CD4-positive, CD25-positive, alpha-beta regulatory T cell (primary cell): ENCODE results near the gene EBF3. TPM values are rescaled to one million over a fixed set of nuclear protein-coding genes. Genes with fewer than 3 reads are reported as not detected.
A peak's percentile ranks its signal among the peaks of the same experiment; 100 is the strongest.

Source experiments
- ATAC-seq, 2 donors: fragments of 150-1000 bp; cut with Tn5 transposase; one replicate each; pipeline ENCODE4 v1.10.0; 2021; ENCODE audit warnings: low read depth in 2 of 2, moderate number of reproducible peaks in 2 of 2, moderate library complexity in 1 of 2
- DNase-seq, 3 donors: peaks; one replicate each; pipeline versions ENCODE4 v3.0.0 to v3.0.0-alpha.2; 2012 to 2022; ENCODE audit warnings: mixed read lengths in 1 of 3
- H3K27ac ChIP-seq: one replicate; pipeline ENCODE4 v1.7.0; 2013; ENCODE audit warnings: mild to moderate bottlenecking, low read length; ENCODE audit not compliant: insufficient read depth, poor library complexity, severe bottlenecking
- H3K27me3 ChIP-seq: one replicate; pipeline ENCODE4 v1.7.0; 2013; ENCODE audit warnings: low read length; ENCODE audit not compliant: control insufficient read depth, insufficient read depth
- H3K36me3 ChIP-seq: one replicate; pipeline ENCODE4 v1.7.0; 2013; ENCODE audit warnings: mild to moderate bottlenecking, low read length, moderate library complexity; ENCODE audit not compliant: control insufficient read depth, insufficient read depth
- H3K4me1 ChIP-seq: 2 replicates; pipeline ENCODE4 v1.7.0; 2013; ENCODE audit warnings: mild to moderate bottlenecking, low read length; ENCODE audit not compliant: insufficient read depth, control insufficient read depth, poor library complexity, severe bottlenecking
- H3K4me3 ChIP-seq: one replicate; pipeline ENCODE4 v1.7.0; 2013; ENCODE audit warnings: low read depth, mild to moderate bottlenecking, low read length, moderate library complexity
- H3K9me3 ChIP-seq, 2 experiments: 1 replicate in 1 of 2; 2 replicates in 1 of 2; pipeline ENCODE4 v1.7.0; 2013; ENCODE audit warnings: low read length in 2 of 2, mild to moderate bottlenecking in 1 of 2, moderate library complexity in 1 of 2; ENCODE audit not compliant: control insufficient read depth in 2 of 2
- H3K27ac Mint-ChIP-seq, 3 donors: one replicate each; pipeline ENCODE4 v1.8.0; 2020 to 2022; ENCODE audit warnings: mild to moderate bottlenecking in 3 of 3, mixed read lengths in 3 of 3, moderate library complexity in 2 of 3
- H3K27me3 Mint-ChIP-seq: one replicate; pipeline ENCODE4 v1.8.0; 2022; ENCODE audit warnings: mild to moderate bottlenecking, mixed read lengths
- H3K36me3 Mint-ChIP-seq: one replicate; pipeline ENCODE4 v1.8.0; 2020; ENCODE audit warnings: mixed read lengths
- H3K4me1 Mint-ChIP-seq, 4 donors: one replicate each; pipeline ENCODE4 v1.8.0; 2020 to 2022; ENCODE audit warnings: mixed read lengths in 4 of 4, mild to moderate bottlenecking in 1 of 4
- H3K4me3 Mint-ChIP-seq, 4 donors: one replicate each; pipeline ENCODE4 v1.8.0; 2020 to 2022; ENCODE audit warnings: mild to moderate bottlenecking in 4 of 4, mixed read lengths in 4 of 4, moderate library complexity in 3 of 4
- H3K9me3 Mint-ChIP-seq, 7 donors: one replicate each; pipeline ENCODE4 v1.8.0; 2020 to 2022; ENCODE audit warnings: mixed read lengths in 7 of 7, mild to moderate bottlenecking in 3 of 7, moderate library complexity in 2 of 7
- polyA plus RNA-seq, 4 donors: library from polyadenylated mRNA; unstranded; fragments of 300-500 nt; fragmentation: Illumina TruSeq; gene quantifications; one replicate each; pipeline ENCODE4 v1.2.3, GENCODE V29; 2021
- total RNA-seq: library from RNA; stranded (reverse); gene quantifications from one replicate; pipeline ENCODE4 v1.2.3, GENCODE V29; 2022

The EBF3 gene
- total and polyA plus RNA-seq, 5 donors from 2014 or later, result not detected

- Mint-ChIP-seq H3K36me3 (no peaks in the 10 kb centered on the region), H3K27me3 (no peaks in the 10 kb centered on the region), H3K9me3 (peaks cover 0 to 33% (median 8%) of the 10 kb centered on the region in 7 donors), H3K27ac (peak overlapping the region in 1 of 3 donors; percentile 20), H3K4me1 (no peaks in the 10 kb centered on the region), H3K4me3 (no peak overlapping the region)
- DNase-seq (no peak), ATAC-seq (no peak)
- Histone ChIP-seq H3K27ac (no peak overlapping the region), H3K4me1 (no peaks in the 10 kb centered on the region), H3K9me3 (no peaks in the 10 kb centered on the region), H3K27me3 (no peaks in the 10 kb centered on the region), H3K4me3 (no peak overlapping the region), H3K36me3 (no peaks in the 10 kb centered on the region)
These were observed 173.2 kb downstream of the EBF3 start for GRCh38 chr10:129790715-129791446.

DNA sequence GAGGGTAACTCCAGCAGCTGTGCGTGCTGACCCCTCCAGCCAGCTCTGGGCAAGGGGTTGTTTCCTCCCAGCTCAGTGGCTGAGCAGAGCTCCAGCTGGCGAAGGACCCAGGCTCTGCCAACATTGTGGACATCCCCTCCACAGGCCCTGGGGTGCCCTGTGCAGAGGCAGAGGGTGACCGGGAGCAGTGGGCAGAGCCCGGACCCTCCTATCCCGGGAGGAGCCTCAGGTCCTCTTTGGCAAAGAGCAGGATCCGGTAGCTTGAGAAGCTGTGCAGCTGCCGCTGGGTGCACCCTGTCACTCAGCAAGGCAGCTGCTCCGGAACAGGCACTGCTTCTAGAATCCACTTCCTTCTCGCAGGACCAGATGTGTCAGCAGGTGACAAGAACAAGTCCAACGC, 175.9 kb downstream of the EBF3 start:
- Histone ChIP-seq H3K36me3 (no peaks in the 10 kb centered on the region), H3K27me3 (no peaks in the 10 kb centered on the region), H3K4me1 (no peaks in the 10 kb centered on the region), H3K27ac (no peak overlapping the region), H3K4me3 (no peak overlapping the region), H3K9me3 (no peaks in the 10 kb centered on the region)
- Mint-ChIP-seq H3K27ac (no peak overlapping the region), H3K4me3 (no peak overlapping the region), H3K9me3 (peaks cover 0 to 26% (median 8%) of the 10 kb centered on the region in 7 donors), H3K36me3 (no peaks in the 10 kb centered on the region), H3K4me1 (no peaks in the 10 kb centered on the region), H3K27me3 (no peaks in the 10 kb centered on the region)
- DNase-seq (no peak), ATAC-seq (no peak)

DNA sequence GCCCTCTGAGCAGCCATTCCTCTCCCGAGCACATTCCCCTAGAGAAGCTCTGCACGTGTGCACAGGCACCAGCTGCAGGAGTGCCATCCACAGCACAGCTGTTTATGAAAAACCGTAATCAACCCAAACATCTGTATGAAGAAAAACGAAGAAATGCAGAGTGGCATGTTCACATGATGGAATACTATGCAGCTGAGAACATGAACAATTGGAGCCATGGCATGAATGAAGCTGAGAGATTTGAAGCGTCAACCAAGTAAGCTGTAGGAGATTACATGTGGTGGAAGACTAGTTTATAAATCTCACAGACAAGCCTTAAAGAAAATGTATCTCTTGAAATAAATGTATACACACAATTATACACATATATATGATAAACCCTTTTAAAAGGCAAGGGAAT, 176.5 kb downstream of the EBF3 start:
- Histone ChIP-seq H3K4me1 (no peaks in the 10 kb centered on the region), H3K27ac (no peak overlapping the region), H3K27me3 (no peaks in the 10 kb centered on the region), H3K36me3 (no peaks in the 10 kb centered on the region), H3K4me3 (no peak overlapping the region), H3K9me3 (no peaks in the 10 kb centered on the region)
- DNase-seq, result no peak
- no peak overlapping the region for H3K4me3 Mint-ChIP-seq
- peaks cover 0 to 25% (median 6%) of the 10 kb centered on the region in 7 donors for H3K9me3 Mint-ChIP-seq
- H3K27ac Mint-ChIP-seq, result peak overlapping the region in 1 of 3 donors; percentile 45
- H3K27me3 Mint-ChIP-seq, result no peaks in the 10 kb centered on the region
- H3K36me3 Mint-ChIP-seq, result no peaks in the 10 kb centered on the region
- H3K4me1 Mint-ChIP-seq, result no peaks in the 10 kb centered on the region
- ATAC-seq, result no peak

- Histone ChIP-seq H3K4me3 (no peak overlapping the region), H3K27ac (no peak overlapping the region), H3K9me3 (no peaks in the 10 kb centered on the region), H3K27me3 (no peaks in the 10 kb centered on the region), H3K4me1 (no peaks in the 10 kb centered on the region), H3K36me3 (no peaks in the 10 kb centered on the region)
- H3K36me3 Mint-ChIP-seq, result no peaks in the 10 kb centered on the region
- DNase-seq (no peak), ATAC-seq (no peak)
- no peak overlapping the region for H3K4me3 Mint-ChIP-seq
- no peaks in the 10 kb centered on the region for H3K4me1 Mint-ChIP-seq
- H3K27ac Mint-ChIP-seq, result no peak overlapping the region
- H3K9me3 Mint-ChIP-seq, result peaks cover 0 to 20% (median 6%) of the 10 kb centered on the region in 7 donors
- no peaks in the 10 kb centered on the region for H3K27me3 Mint-ChIP-seq
These were observed 177.9 kb downstream of the EBF3 start for GRCh38 chr10:129786216-129786615.

DNA sequence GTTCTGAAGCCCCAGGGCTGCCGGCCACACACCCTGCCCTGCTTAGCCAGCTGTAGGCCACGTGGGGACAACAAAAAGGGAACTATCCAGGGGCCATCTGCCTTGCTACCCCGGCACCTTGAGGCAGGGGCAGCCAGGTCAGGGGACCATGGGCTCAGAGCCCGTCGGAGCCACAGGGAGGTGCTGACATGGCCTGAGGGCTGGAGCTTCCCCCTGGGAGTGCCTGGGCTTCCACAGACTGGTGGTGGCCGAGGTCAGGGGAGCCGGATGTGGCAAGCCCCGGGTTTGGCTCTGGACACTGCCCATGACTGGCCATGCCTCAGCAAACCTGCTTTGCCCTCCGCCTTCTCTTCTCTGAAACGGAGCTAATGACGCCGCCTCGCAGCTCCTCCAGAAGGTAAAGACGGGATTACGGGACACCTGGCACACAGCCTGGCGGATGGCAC, 178.5 kb downstream of the EBF3 start:
- H3K27ac Mint-ChIP-seq, result no peak overlapping the region
- Histone ChIP-seq H3K27me3 (no peaks in the 10 kb centered on the region), H3K36me3 (no peaks in the 10 kb centered on the region), H3K4me3 (no peak overlapping the region), H3K9me3 (no peaks in the 10 kb centered on the region), H3K27ac (no peak overlapping the region), H3K4me1 (no peaks in the 10 kb centered on the region)
- DNase-seq, result no peak
- no peak overlapping the region for H3K4me3 Mint-ChIP-seq
- H3K9me3 Mint-ChIP-seq, result peaks cover 0 to 17% (median 4%) of the 10 kb centered on the region in 7 donors
- no peaks in the 10 kb centered on the region for H3K36me3 Mint-ChIP-seq
- no peak for ATAC-seq
- H3K27me3 Mint-ChIP-seq, result no peaks in the 10 kb centered on the region
- no peaks in the 10 kb centered on the region for H3K4me1 Mint-ChIP-seq

Other genes with a start within 250 kb of the EBF3 start
- gene C10orf143, start 146.6 kb upstream of the EBF3 start, total RNA-seq, result 7.7 TPM
- gene C10orf143, start 146.6 kb upstream of the EBF3 start, polyA plus RNA-seq, result 10 to 100 TPM; 20.2 to 28.9 (median 24.1) TPM
- 41.4 TPM for gene GLRX3, start 172.1 kb upstream of the EBF3 start, total RNA-seq
- gene GLRX3, start 172.1 kb upstream of the EBF3 start, polyA plus RNA-seq, result 100 to 1,000 TPM in 1 of 4 donors, 10 to 100 TPM in 3; 79.5 to 123 (median 98.2) TPM